GM19467 (cell line): ENCODE results near the gene GRIN2A.

Experiments used
- ATAC-seq: cut with Tn5 transposase; IDR thresholded peaks from one replicate; pipeline ENCODE4 v1.9.1; 2021; ENCODE audit warnings: mild to moderate bottlenecking, moderate library complexity; ENCODE audit not compliant: unreplicated experiment

Gene GRIN2A

DNA sequence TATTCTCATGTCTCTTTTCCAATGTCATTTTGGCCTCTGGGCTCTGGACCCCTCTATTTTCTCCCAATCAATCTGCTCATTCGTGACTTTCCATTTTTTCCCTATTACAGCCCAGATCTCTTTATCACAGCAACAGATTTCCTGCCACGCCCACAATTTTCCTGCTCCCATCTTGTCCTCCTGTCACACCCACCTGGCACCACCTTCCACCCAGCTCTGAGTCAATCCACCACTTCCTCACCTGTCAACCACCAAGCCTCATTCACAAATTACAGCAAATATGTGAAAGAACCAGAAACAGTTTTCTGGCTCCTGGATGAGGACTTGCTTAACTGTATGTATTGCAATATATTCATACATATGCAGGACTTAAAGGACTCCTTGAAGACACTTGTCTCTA is 311.3 kb downstream of the GRIN2A start:
- ATAC-seq = no peak

DNA sequence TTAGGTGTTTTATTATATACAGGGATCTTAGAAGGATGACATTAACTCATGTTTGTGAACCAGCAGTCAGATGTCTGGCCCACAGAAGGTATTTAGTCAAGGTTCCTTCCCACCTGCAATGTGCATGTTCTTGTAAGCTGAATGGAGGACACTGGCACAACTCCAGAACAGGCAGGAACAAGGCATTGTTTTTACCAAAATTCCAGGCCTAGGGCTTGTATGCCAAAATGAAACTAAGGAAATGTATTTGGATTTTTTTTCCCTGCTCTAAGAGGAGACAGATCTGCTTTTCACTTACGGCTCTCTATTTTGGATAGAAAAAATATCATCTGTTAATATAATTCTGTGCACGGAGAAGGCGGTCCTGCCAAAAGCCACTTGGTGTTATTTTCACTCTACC is 312.5 kb downstream of the GRIN2A start:
- no peak for ATAC-seq

DNA sequence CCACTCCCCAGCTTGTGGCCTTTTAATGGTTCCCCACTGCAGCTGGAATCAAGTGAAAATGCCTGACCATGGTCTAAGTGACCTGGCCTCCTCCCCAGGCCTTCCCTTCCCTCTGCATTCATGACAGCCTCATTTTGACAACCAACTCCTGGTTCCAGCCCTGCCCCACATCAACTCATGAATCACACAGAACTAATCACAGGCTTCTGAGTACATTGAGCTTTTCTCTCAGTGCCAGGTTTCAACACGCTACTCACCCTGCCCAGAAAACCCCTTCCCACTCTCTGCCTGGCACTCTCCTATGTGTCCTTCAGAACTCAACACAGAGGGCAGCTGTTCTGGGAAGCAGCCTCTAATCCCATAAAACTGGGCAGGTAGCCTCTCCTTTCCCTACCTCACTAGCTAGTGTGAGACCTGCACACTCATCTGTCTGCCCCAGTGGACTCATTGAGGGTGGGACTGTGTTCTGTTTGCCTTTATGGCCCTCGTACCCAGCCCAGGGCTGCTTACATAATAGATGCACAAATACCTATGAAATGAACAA is 313.6 kb downstream of the GRIN2A start:
- no peak for ATAC-seq

DNA sequence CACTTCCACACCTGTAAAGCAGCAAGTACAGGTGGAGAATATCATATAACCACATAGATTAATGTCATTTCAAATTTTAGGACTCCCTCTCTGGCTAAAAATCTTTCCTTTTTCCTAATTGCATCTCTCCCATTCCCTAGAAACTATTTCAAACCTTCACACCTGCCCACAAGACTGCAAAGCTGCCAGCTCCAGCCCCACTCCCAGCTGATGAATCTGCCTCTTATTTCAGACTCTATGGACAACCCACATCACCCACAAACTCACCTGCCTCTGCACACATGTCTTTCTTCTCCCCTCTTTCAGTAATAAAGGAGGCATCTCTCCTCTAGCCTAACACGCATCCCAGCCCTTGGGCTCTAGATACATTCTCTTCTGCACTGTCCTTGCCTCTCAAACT is 315.1 kb downstream of the GRIN2A start:
- no peak for ATAC-seq

DNA sequence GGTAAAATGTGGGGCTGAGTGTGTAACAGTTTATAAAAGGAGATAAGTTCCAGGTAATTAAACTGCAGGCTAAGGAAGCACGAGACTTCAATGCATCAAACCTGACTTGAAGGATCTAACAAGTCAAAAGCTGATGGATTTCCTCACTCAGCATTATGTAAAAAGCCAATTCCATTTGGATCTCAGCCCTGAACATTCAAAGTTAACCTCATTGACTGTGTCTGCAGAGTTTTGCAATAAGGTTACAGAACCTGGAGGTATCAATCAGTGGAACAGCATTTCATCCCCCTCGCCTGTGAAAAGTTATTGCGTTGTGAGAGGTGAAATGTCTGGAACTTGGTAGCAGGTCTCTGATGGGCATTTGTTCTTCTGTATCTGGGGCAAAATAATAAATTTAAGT is 317.8 kb downstream of the GRIN2A start:
- no peak for ATAC-seq

- ATAC-seq = no peak
Observed at GRCh38 chr16:9862327-9862726, 319.9 kb downstream of the GRIN2A start.

GRCh38 chr16:9860876-9861275 is 321.4 kb downstream of the GRIN2A start:
- no peak for ATAC-seq

GRCh38 chr16:9859701-9860327 is 322.4 kb downstream of the GRIN2A start:
- no peak for ATAC-seq

- no peak for ATAC-seq
Observed at GRCh38 chr16:9854675-9855074, 327.6 kb downstream of the GRIN2A start.

GRCh38 chr16:9852003-9852402 is 330.2 kb downstream of the GRIN2A start:
- ATAC-seq = no peak

- no peak for ATAC-seq
Observed at GRCh38 chr16:9850817-9851216, 331.4 kb downstream of the GRIN2A start.

DNA sequence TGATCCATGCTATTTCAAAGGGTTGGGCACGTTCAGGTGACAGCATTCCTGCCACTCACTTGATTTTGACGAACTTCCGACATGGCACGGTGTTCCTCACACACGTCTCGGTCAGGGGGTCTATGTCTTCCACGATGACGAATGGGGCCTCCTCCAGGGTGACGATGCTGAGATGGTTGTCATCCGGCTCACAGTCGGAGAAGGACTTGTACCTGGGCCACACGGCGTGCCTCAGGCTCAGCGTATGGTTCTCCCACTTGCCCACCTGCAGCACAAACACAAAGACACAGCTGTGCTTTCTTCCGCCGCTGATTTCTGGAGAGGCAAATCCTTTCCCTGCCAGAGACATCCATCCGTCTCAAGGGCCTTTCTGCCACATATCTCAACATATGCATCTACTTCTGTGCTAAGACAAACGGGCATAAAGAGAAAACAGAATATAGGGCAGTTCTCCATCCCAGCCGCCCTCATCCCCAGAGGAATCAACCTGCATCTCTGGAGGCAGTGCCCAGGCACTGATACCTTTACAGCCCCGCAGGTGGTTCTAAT is 332.5 kb downstream of the GRIN2A start:
- no peak for ATAC-seq

DNA sequence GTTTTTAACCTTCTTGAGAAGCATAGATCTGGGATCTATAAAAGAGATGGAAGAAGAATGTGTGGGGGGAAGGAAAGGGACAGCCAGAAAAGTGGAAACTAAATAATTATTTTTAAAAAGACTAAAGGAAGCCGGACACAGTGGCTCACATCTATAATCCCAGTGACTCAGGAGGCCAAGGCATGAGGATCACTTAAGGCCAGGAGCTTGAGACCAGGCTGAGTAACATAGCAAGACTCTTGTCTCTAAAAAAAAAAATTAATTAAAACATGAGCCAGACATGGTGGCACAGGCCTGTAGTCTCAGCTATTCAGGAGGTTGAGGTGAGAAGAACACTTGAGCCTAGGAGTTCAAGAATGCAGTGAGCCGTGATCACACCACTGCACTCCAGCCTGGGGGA is 335.1 kb downstream of the GRIN2A start:
- no peak for ATAC-seq

DNA sequence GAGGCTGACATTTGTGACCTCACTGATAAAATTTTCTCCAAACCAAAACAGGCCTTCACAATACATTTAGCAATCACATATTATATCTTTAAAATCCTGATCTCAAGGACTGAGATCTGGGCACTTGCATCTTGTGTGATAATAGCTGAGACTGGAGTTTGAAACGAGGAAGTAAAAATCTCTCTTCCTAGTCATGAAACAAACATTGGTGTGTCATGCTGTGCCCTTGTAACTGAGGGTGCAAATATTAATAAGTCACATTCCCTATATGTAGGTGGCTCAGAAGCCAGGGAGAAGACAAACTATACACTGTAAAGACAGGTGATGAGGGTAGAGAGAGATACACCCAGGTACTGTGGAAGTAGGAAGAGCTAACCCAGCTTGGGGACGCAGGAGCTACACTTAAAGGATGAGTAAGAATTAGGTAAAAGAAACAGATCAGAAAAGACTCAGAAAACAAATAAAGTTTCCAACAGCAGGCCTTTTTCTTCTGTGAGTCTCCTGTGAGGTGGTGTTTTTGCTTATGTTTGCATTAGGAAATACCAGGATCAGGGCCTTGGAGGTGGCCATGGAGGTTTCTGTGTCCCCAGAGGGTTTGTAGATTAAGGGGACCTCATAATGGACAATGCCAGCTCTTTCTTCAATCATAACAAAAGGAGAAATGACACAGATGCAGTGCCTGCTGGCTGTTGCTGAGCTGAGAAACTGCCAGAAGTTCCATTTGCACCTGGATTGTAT is 335.7 kb downstream of the GRIN2A start:
- ATAC-seq = no peak

DNA sequence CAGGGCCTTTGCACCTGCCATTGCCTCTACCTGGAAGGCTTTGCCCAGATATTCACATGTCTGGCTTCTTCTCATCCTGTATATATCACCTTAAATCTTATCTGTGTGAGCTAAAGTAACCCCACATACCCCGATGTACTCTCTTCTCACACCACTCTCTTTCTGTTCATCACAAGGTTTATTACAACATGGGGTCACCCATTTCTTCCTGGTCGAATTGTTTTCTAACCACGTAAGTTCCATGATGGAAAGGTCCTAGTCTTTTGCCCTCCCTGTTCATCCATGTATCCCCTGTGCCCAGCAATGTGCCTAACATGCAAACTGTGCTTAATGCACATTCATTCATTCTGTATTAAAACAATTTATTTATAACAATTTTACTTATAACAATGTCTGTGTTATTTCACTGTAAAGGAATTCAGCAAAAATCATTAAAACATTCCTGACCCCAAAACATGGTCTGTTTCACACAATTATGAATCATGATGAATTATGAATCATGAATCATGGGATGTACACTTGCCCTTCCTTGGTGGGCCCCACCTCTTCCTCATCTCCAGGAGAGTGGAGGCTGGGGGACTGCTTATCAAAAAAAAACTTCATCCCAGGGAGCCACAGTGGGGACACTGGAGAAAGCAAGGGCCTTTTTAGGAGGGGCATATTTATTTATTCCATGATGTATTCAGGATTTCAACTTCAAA is 336.4 kb downstream of the GRIN2A start:
- no peak for ATAC-seq

GRCh38 chr16:9844361-9844760 is 337.9 kb downstream of the GRIN2A start:
- ATAC-seq = no peak

- no peak for ATAC-seq
Observed at GRCh38 chr16:9843424-9844018, 338.7 kb downstream of the GRIN2A start.

- ATAC-seq = no peak
Observed at GRCh38 chr16:9840761-9841665, 341.2 kb downstream of the GRIN2A start.

GRCh38 chr16:9837481-9837880 is 344.7 kb downstream of the GRIN2A start:
- no peak for ATAC-seq

DNA sequence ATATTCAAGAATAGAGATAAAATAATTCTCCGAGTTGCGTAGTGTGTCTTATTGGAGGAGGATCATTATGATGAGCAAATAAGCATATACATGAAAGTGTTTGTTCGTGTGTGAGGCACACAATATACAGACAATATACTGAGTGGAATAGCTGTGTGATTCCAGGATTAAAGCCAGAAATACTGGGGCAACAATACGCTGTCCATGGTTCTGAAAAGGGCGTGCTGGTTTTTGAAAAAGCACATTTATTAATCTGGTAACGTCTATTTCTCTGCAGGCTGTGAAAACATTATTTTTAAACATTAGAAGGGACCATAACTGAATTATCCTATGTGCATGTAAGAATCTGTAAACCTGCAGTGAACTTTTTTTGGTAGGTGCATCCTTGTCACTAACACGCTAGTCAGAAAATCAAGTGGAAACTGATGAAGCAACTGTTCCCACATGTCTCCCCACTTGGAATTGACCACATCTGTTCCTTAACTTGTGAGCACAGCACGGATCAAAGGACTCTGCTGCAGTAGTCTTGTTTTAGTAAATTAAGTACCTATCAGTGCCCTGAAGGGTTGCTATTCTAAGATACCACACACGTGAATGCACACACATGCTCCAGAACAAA is 346.0 kb downstream of the GRIN2A start:
- ATAC-seq = no peak
